ENCODE results near the gene MCOLN2. TPM values are rescaled to one million over a fixed set of nuclear protein-coding genes. Genes with fewer than 3 reads are reported as not detected.

MCOLN2 gene
- total RNA-seq, 1 experiment from 2014 or later, result 1.3 TPM

DNA sequence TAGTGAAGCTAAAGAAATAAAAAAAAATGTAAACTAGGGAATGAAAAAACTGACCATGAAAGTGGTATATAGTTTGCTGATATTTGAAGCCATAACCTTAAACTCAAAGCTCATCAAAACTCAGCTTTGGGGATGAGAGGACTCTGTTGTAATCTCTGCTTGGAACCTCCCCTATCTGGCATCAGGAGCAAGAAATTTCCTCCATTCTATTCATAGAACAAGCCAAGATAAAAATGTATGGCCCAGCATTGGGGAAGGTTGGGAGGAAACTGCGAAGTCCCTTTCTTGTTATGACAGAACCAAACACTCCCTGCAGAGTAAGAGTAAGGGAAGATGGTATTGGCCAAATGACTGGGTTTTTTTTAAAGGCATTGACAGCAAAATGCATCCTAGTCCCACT is 35.6 kb downstream of the MCOLN2 start:
- no peaks in the 10 kb centered on the region for H4K20me1 ChIP-seq (ENCODE audit: control insufficient read depth, insufficient read depth, insufficient read length)
- no peak overlapping the region for H2BK120ac ChIP-seq (ENCODE audit: low read depth, low read length, poor library complexity, severe bottlenecking)
- H3T11ph ChIP-seq (ENCODE audit: low read length), result no peak overlapping the region
- H3K27me3 ChIP-seq (ENCODE audit: insufficient read depth, low read length), result no peaks in the 10 kb centered on the region
- H4K8ac ChIP-seq (replicated peaks; ENCODE audit: insufficient read length, low read depth, low read length), result no peak overlapping the region
- no peak overlapping the region for H3K56ac ChIP-seq (ENCODE audit: insufficient read length, low read depth, low read length)
- no peak overlapping the region for H2BK5ac ChIP-seq (ENCODE audit: insufficient read length, low read length)
- H4K91ac ChIP-seq (ENCODE audit: insufficient read length, low read depth, low read length), result no peak overlapping the region
- H3K4me1 Mint-ChIP-seq, result no peaks in the 10 kb centered on the region
- no peaks in the 10 kb centered on the region; the same call in 1 of the 2 replicates for H3K27me3 Mint-ChIP-seq (ENCODE audit: low read depth)
- no peak overlapping the region for H2BK12ac ChIP-seq (ENCODE audit: insufficient read length, low read depth, low read length)
- H3K4me2 ChIP-seq (ENCODE audit: insufficient read depth, insufficient read length, low read length), result no peak overlapping the region
- H3K4me3 Mint-ChIP-seq, result no peak overlapping the region
- H3K36me3 Mint-ChIP-seq (ENCODE audit: insufficient read depth in 1 of 3, low read depth in 3 of 3), result peaks cover 0 to 4% (median 0%) of the 10 kb centered on the region in 3 experiments; a peak in 2 of 7 replicates
- TF ChIP-seq, protein P1, sequence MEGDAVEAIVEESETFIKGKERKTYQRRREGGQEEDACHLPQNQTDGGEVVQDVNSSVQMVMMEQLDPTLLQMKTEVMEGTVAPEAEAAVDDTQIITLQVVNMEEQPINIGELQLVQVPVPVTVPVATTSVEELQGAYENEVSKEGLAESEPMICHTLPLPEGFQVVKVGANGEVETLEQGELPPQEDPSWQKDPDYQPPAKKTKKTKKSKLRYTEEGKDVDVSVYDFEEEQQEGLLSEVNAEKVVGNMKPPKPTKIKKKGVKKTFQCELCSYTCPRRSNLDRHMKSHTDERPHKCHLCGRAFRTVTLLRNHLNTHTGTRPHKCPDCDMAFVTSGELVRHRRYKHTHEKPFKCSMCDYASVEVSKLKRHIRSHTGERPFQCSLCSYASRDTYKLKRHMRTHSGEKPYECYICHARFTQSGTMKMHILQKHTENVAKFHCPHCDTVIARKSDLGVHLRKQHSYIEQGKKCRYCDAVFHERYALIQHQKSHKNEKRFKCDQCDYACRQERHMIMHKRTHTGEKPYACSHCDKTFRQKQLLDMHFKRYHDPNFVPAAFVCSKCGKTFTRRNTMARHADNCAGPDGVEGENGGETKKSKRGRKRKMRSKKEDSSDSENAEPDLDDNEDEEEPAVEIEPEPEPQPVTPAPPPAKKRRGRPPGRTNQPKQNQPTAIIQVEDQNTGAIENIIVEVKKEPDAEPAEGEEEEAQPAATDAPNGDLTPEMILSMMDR (conservative IDR thresholded peaks at IDR 0.05), result no peak
- H3K9me3 ChIP-seq (ENCODE audit: control insufficient read depth, low read depth, low read length), result no peaks in the 10 kb centered on the region
- H2BK15ac ChIP-seq (ENCODE audit: low read depth, low read length), result no peak overlapping the region
- no peak overlapping the region for H3K9ac ChIP-seq (ENCODE audit: extremely low read depth, insufficient read length, low read length)
- no peak overlapping the region for H3K27ac ChIP-seq (ENCODE audit: insufficient read length, low read depth, low read length)
- H2AK5ac ChIP-seq (ENCODE audit: insufficient read length, low read length), result no peak overlapping the region
- H3K4ac ChIP-seq (ENCODE audit: low read depth, low read length), result no peak overlapping the region
- peaks cover 2% of the 10 kb centered on the region; the same call in 1 of the 2 replicates for H3K4me1 ChIP-seq (ENCODE audit: insufficient read depth, low read length)
- DNase-seq, result no peak
- H3K79me1 ChIP-seq (ENCODE audit: insufficient read depth, low read depth, low read length, poor library complexity, severe bottlenecking), result no peaks in the 10 kb centered on the region
- no peak overlapping the region for H3K23ac ChIP-seq (ENCODE audit: insufficient read length, low read depth, low read length)
- H2AFZ ChIP-seq (ENCODE audit: low read length), result no peak overlapping the region
- no peak overlapping the region for H4K5ac ChIP-seq (ENCODE audit: insufficient read length, low read depth, low read length)
- no peaks in the 10 kb centered on the region for H3K23me2 ChIP-seq (ENCODE audit: insufficient read length, low read depth, low read length, poor library complexity, severe bottlenecking)
- no peak overlapping the region for H3K14ac ChIP-seq (ENCODE audit: insufficient read depth, low read length)
- no peak overlapping the region for H2BK20ac ChIP-seq (ENCODE audit: low read depth, low read length, poor library complexity, severe bottlenecking)
- no peaks in the 10 kb centered on the region for H3K79me2 ChIP-seq (ENCODE audit: insufficient read depth, low read length)
- no peak overlapping the region for H3K27ac Mint-ChIP-seq
- no peak overlapping the region for H3K18ac ChIP-seq (ENCODE audit: insufficient read length, low read depth, low read length)
- no CpG with 5 or more reads among the region's 1 CpG for WGBS (ENCODE audit: extremely low coverage, insufficient read length, low lambda C conversion rate)
- H3K9me3 Mint-ChIP-seq, result peaks cover 0 to 4% of the 10 kb centered on the region in 2 experiments; a peak in 2 of 5 replicates

Data from H9 (cell line).